HG03280 (cell line): Measurements from ENCODE around the gene RNF151.
"Not testable (repeated sequence)": the region's sequence is repeated elsewhere in the genome, so short reads cannot be mapped to it uniquely, and the experiment has no call there.

Experiments
- ATAC-seq: cut with Tn5 transposase; IDR thresholded peaks from one replicate; pipeline ENCODE4 v1.9.1; 2021; ENCODE audit warnings: mild to moderate bottlenecking, moderate library complexity; ENCODE audit not compliant: unreplicated experiment

The RNF151 gene

DNA sequence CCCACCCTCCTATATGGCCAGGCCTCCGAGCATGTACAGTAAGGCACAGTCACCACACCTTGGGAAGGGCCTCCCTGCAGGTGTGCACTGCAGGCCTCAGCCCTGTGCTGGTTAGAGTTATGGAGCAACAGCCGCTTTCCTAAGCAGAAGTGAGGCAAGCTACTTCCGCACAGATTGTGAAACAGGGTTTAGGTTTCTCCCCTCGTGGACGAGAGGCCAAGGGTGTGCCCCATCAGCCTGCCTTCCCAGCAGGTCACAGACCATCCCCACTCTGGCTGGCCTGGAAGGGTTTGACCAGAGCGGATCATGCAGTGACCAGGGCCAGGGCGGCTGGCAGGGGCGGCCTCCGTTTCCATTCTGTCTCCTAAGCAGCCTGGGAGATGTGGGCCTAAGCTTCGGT is 28.3 kb upstream of the RNF151 start:
- ATAC-seq = no peak

DNA sequence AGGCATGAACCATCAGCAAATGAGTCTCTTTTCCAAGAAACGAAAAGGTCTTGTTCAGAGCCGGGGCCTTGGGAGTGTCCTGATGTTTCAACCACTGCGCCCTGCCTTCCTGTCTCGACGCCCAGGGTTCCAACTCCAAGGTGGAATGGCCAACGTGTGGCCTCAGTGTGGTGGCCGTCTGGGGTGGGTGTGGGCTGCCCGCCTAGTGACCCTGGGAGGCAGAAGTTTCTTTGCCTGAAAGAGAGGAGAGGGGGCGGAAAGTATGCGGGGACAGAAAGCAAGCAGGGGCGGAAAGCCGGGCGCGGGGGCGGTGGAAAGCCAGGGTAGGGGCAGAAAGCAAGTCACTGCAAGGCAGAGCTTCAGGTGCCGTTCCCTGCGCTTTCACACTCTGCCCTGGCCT is 27.7 kb upstream of the RNF151 start:
- no peak for ATAC-seq

GRCh38 chr16:1939833-1940232 is 26.8 kb upstream of the RNF151 start:
- ATAC-seq = not testable (repeated sequence)

DNA sequence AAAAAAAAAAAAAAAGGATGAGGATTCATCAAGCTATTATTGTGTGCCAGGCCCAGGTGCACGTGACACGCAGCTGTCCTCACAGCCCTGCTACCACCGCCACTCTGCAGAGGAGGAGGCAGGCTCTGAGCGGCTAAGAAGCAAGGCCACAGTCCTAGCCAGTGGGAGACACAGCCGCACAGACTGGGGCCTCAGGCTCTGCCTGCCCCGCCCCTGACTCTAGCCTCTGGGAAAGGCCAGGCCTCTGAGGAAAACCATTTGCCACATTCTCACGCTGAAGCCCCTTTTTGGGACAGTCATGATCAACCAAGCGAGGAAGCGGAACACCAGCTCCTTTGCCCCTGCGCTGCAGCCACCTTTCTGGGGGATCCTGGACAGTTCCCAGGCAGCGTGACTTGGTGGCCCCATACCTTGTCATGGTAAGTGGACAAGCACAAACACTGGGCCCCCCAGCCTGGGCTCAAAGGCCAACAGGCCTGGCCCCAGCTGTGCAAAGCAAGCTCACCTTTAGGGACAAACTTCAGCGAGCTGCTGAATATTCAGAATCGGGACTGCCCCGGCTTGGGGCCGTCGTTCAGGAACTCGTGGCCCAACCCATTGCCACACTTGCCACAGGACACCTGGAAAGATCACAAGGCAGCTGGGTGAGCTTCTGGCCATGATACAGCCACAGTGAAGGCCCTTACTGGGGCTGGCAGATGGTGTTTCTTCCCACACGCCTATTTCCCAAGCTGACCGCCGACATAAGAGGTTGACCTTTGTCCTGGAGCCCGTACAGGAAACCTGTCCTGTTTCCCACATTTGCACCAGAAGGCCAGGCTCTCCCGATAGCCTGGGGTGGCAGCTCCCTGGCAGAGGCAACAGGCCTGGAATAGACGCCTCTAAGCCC is 26.1 kb upstream of the RNF151 start:
- ATAC-seq = no peak

DNA sequence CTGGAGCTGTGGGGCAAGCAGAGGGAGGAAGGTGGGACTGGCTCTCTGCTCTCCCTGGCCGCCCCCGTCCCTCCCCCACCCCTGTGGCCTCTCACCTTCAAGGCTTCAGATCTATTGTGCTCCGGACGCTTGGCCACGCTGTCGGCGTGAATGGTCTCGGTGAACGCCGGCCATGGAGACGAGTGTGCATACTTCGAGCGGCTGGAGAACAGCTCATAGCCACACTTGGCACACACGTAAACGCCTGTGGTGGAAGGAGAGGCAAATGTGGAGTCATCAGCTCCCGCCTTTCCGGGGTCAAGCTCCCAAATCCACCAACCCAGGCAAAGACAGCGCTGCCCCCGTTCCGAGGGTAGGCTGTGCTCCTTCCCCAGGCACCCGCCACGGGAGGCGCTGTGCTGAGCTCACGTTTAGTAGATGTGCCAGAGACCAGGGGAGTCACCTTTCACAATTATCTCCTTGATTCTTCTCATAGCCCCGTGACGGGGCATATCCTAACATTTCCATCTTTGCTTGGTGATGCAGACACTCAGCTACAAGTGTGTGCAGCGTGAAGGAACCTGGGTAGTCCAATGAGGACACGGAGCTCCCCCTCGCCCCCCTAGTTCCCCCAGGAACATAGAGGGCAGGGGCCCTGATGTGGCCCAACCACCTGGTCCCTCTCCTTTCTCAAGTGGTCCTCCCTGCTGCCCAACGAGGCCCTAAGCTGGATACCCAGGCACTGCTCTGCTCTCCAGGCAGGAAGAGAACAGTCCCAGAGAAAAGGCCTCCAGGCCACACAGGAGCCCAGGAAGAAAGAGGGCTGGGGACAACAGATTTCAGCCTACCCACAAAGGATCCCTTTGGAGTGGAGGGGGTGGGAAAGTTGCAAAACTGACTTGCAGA is 25.3 kb upstream of the RNF151 start:
- no peak for ATAC-seq

DNA sequence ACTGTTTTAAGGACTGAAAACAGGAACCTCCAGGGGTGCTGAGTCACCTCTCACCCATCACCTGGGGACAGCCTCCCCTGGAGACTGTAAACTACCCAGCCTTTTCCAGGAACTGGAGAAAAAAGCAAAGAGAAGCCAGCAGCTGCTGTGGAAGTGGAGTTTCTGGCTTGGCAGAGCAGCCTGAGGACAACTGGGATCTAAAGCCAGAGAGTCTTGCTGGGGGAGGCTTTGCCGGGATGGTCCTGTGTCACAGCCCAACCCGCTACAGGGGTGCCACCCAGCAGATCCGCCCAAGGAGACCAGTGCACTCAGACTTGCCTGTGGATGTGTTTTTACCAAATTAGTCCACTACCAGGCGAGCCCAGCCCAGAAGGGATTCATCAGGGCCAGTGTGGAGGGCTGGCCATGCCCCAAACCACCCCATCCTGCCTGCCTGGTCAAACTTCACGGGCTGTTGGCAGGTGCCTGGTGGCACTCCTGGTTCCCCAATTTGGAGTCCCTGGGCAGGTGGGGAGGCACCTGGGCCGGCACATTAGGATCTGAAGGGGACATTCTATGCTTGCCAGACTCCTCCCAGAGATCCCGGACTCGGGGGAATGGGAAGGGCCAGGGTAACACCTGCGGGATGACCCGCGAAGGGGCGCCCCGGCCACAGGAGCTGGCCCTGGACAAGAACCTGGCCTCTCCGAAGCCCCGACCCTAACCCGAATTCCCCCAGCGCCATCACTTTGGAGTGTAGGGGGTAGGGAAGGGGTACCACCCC is 24.4 kb upstream of the RNF151 start:
- no peak for ATAC-seq

- peak; percentile 96 for ATAC-seq
Measured at GRCh38 chr16:1942810-1943726, 23.6 kb upstream of the RNF151 start, which contains the start of gene MSRB1. TSS of gene MSRB1 (minus strand) at chr16:1943199. CDS start at chr16:1943156, 43 bp downstream.

DNA sequence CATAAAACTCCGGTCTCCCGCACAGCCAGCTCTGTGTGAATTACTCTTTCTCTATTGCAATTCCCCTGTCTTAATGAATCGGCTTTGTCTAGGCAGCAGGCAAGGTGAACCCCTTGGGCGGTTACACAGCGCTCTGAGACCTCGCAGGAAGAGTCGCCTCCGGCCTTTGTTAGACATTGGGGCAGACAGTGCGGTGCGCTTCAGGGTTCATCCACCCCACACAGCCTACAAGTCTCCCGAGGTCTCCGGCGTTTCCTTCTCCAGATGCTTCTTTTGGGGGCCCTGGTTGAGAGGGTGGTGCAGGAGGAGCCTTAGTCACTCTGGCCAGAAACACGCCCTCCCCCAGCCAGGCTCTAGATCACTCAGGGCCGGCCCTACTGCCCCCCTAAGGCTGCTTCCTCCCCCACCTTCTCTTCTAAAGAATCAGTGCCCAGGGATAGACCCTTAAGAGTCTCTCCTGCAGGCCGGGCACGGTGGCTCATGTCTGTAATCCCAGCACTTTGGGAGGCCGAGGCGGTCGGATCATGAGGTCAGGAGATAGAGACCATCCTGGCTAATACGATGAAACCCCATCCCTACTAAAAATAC is 21.9 kb upstream of the RNF151 start:
- no peak for ATAC-seq

- no peak for ATAC-seq
Measured at GRCh38 chr16:1945559-1946391, 20.9 kb upstream of the RNF151 start.

- ATAC-seq = no peak
Measured at GRCh38 chr16:1946495-1947368, 19.9 kb upstream of the RNF151 start.

GRCh38 chr16:1947369-1947670 is 19.3 kb upstream of the RNF151 start:
- ATAC-seq = no peak

DNA sequence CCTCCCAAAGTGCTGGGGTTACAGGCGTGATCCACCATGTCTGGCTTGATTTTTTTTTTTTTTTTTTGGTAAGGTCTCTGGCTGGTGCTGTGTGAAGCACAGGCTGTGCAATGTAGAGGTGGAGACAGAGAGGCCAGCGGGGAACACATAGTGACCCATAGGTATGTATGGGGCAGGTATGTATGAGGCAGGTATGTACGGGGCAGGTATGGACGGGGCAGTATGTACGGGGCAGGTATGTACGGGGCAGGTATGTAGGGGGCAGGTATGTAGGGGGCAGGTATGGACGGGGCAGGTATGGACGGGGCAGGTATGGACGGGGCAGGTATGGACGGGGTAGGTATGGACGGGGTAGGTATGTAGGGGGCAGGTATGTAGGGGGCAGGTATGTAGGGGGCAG is 17.1 kb upstream of the RNF151 start:
- ATAC-seq = no peak

DNA sequence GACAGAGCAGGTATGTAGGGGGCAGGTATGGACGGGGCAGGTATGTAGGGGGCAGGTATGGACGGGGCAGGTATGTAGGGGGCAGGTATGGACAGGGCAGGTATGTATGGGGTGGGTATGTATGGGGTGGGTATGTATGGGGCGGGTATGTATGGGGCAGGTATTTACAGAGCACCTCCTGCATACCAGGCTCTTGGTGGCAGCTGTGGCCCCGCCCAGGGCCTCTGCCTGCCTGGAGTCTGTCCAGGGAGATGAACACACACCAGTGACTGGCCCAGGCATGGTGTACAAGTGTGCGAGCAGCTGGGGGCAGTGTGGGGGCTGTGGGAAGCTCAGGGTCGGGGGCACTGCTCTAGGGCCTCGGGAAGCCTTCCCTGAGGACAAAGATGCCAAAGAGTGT is 16.6 kb upstream of the RNF151 start:
- no peak for ATAC-seq

- ATAC-seq = no peak
Measured at GRCh38 chr16:1950559-1950958, 16.1 kb upstream of the RNF151 start.

DNA sequence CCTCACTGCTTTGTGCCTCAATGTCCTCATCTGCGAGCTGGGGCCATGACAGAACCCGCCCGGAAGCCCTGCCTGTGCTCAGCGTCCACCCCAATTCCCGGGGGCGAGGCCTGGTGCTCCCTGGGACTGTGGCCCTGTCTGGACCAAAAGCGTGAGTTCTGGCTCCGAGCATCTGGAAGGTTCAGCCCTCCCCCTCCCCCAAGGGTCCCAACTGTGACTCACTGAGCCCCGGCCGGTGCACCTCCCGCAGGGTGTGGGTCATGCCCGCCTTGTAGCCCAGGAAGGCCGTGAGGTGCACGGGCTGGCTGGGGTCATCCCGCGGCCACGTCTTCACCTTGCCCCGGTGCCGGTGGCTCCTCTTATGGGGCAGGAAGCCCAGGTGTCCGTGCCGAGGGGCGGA is 12.9 kb upstream of the RNF151 start:
- ATAC-seq = no peak

GRCh38 chr16:1957434-1958142 is 9.1 kb upstream of the RNF151 start:
- ATAC-seq = not testable (repeated sequence)

DNA sequence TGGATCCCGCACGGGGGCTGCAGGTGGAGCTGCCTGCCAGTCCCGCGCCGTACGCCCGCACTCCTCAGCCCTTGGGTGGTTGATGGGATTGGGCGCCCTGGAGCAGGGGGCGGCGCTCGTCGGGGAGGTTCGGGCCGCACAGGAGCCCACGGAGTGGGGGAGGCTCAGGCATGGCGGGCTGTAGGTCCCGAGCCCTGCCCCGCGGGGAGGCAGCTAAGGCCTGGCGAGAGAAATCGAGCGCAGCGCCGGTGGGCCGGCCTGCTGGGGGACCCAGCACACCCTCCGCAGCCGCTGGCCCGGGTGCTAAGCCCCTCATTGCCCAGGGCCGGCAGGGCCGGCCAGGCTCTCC is 8.5 kb upstream of the RNF151 start:
- not testable (repeated sequence) for ATAC-seq
